ENCODE data around the gene LDB2. TPM values are rescaled to one million over a fixed set of nuclear protein-coding genes. Genes with fewer than 3 reads are reported as not detected.

LDB2 gene
- polyA plus RNA-seq, 3 donors: not detected

DNA sequence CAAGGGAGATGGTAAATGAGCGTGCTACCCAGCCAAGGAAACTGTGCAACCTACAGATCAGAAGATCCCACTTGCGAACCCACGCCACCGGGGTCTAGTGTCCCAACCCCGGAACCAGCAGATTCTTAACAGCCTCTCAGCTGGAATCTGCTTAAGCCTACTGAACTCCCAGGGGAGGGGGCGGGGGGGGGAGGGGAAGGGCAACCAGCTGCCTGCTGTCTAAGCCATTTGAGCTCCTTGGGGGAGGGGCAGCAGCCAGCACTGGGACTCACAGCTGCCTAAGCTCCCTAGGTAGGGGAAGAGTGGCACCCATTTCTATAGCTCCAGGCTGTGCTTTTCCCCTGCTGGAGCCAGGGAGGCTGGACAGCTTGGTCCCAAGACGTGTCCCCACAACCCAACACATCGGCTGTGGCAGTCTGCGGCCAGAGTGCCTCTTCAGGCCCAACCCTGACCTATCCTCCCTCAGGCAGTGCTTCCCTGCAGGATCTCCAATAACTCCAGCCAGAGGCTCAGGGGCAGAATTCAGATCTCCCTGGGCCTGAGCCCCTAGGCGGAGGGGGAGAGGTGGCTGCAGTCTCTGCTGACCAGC is 289.2 kb downstream of the LDB2 start:
- no peak overlapping the region for H3K27ac Mint-ChIP-seq
- H3K9me3 Mint-ChIP-seq: peaks cover 5 to 18% (median 11%) of the 10 kb centered on the region in 7 donors
- H3K4me2 ChIP-seq (replicated peaks; ENCODE audit: extremely low read depth, low read length, poor library complexity, severe bottlenecking): no peak overlapping the region
- 95% methylated on average over 6 of the region's 10 CpGs for WGBS (ENCODE audit: insufficient coverage)
- intact Hi-C loops (cut with micrococcal nuclease): no loop called here
- no peak overlapping the region for H3K4me3 ChIP-seq (replicated peaks in 1 of 3; ENCODE audit: low read depth in 2 of 3, low read length in 3 of 3)
- H3K9ac ChIP-seq (ENCODE audit: insufficient read depth, low read length, poor library complexity, severe bottlenecking): no peak overlapping the region
- no peak for DNase-seq
- H3K27me3 Mint-ChIP-seq (ENCODE audit: low read depth in 3 of 3): peaks cover 0 to 3% (median 2%) of the 10 kb centered on the region in 3 donors
- H4K20me1 ChIP-seq (ENCODE audit: insufficient read depth, low read length): no peaks in the 10 kb centered on the region
- no peaks in the 10 kb centered on the region for H3K4me1 Mint-ChIP-seq
- TF ChIP-seq, protein P1, sequence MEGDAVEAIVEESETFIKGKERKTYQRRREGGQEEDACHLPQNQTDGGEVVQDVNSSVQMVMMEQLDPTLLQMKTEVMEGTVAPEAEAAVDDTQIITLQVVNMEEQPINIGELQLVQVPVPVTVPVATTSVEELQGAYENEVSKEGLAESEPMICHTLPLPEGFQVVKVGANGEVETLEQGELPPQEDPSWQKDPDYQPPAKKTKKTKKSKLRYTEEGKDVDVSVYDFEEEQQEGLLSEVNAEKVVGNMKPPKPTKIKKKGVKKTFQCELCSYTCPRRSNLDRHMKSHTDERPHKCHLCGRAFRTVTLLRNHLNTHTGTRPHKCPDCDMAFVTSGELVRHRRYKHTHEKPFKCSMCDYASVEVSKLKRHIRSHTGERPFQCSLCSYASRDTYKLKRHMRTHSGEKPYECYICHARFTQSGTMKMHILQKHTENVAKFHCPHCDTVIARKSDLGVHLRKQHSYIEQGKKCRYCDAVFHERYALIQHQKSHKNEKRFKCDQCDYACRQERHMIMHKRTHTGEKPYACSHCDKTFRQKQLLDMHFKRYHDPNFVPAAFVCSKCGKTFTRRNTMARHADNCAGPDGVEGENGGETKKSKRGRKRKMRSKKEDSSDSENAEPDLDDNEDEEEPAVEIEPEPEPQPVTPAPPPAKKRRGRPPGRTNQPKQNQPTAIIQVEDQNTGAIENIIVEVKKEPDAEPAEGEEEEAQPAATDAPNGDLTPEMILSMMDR (IDR thresholded peaks at IDR 0.05): no peak
- H3K9me3 ChIP-seq (replicated peaks in 1 of 2; ENCODE audit: control insufficient read depth in 1 of 2, insufficient read depth in 1 of 2, low read length in 2 of 2): peaks cover 11 to 17% of the 10 kb centered on the region in 2 donors
- H3K79me2 ChIP-seq (ENCODE audit: insufficient read depth, low read length): no peaks in the 10 kb centered on the region
- H3K36me3 ChIP-seq (replicated peaks in 1 of 2; ENCODE audit: control insufficient read depth in 1 of 2, insufficient read depth in 2 of 2, low read length in 2 of 2): no peaks in the 10 kb centered on the region
- no peaks in the 10 kb centered on the region for H3K4me1 ChIP-seq (ENCODE audit: control insufficient read depth in 1 of 2, insufficient read depth in 2 of 2, low read length in 2 of 2)
- H2AFZ ChIP-seq (ENCODE audit: insufficient read depth, low read depth, low read length, poor library complexity, severe bottlenecking): no peak overlapping the region
- H3K27ac ChIP-seq (ENCODE audit: low read depth in 1 of 2, low read length in 2 of 2): no peak overlapping the region
- H3K27me3 ChIP-seq (ENCODE audit: control insufficient read depth in 2 of 2, insufficient read depth in 2 of 2, low read length in 2 of 2): no peaks in the 10 kb centered on the region
- no peaks in the 10 kb centered on the region for H3K36me3 Mint-ChIP-seq
- no peak overlapping the region for H3K4me3 Mint-ChIP-seq

DNA sequence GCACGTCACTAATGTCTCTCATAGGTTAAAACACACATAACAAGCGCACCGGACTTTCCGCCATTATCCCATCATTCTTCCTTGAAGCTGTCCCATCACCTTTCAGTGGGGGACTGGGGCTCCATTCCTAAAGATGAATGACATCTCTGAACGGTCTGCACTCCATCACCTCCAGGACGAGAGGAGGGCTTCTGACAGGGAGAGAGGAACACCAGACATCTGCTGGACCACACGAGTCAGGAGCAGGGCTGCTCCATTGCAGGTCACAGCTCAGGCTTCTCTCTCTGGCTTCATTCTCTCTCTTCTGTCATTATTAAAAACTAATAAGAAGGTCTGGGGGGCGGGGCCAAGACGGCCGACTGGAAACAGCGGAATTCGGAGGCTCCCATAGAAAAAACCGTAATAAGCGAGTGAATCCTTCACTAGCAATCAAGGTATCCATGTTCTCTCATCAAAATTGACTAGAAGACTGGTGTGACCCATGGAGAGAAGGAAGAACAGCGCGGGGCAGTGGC is 289.8 kb downstream of the LDB2 start:
- H3K9ac ChIP-seq (ENCODE audit: insufficient read depth, low read length, poor library complexity, severe bottlenecking): no peak overlapping the region
- Mint-ChIP-seq H3K27me3 (ENCODE audit: low read depth in 3 of 3) (peaks cover 0 to 3% (median 2%) of the 10 kb centered on the region in 3 donors), H3K4me1 (no peaks in the 10 kb centered on the region), H3K36me3 (no peaks in the 10 kb centered on the region), H3K4me3 (no peak overlapping the region), H3K27ac (peak overlapping the region in 1 of 7 donors; percentile 29), H3K9me3 (peaks cover 5 to 18% (median 11%) of the 10 kb centered on the region in 7 donors)
- H3K4me2 ChIP-seq (replicated peaks; ENCODE audit: extremely low read depth, low read length, poor library complexity, severe bottlenecking): no peak overlapping the region
- H3K36me3 ChIP-seq (replicated peaks in 1 of 2; ENCODE audit: control insufficient read depth in 1 of 2, insufficient read depth in 2 of 2, low read length in 2 of 2): no peaks in the 10 kb centered on the region
- no peak overlapping the region for H2AFZ ChIP-seq (ENCODE audit: insufficient read depth, low read depth, low read length, poor library complexity, severe bottlenecking)
- intact Hi-C loops (cut with micrococcal nuclease): no loop called here
- no peak overlapping the region for H3K27ac ChIP-seq (ENCODE audit: low read depth in 1 of 2, low read length in 2 of 2)
- H3K9me3 ChIP-seq (replicated peaks in 1 of 2; ENCODE audit: control insufficient read depth in 1 of 2, insufficient read depth in 1 of 2, low read length in 2 of 2): peaks cover 11 to 17% of the 10 kb centered on the region in 2 donors
- H4K20me1 ChIP-seq (ENCODE audit: insufficient read depth, low read length): no peaks in the 10 kb centered on the region
- 100% methylated on average over 5 of the region's 16 CpGs for WGBS (ENCODE audit: insufficient coverage)
- TF ChIP-seq, protein P1 (IDR thresholded peaks at IDR 0.05): no peak
- no peaks in the 10 kb centered on the region for H3K27me3 ChIP-seq (ENCODE audit: control insufficient read depth in 2 of 2, insufficient read depth in 2 of 2, low read length in 2 of 2)
- DNase-seq: no peak
- no peak overlapping the region for H3K4me3 ChIP-seq (replicated peaks in 1 of 3; ENCODE audit: low read depth in 2 of 3, low read length in 3 of 3)
- no peaks in the 10 kb centered on the region for H3K79me2 ChIP-seq (ENCODE audit: insufficient read depth, low read length)
- no peaks in the 10 kb centered on the region for H3K4me1 ChIP-seq (ENCODE audit: control insufficient read depth in 1 of 2, insufficient read depth in 2 of 2, low read length in 2 of 2)

All from CD14-positive monocyte (primary cell).